ENCODE data around the gene TSKS.

TSKS gene

DNA sequence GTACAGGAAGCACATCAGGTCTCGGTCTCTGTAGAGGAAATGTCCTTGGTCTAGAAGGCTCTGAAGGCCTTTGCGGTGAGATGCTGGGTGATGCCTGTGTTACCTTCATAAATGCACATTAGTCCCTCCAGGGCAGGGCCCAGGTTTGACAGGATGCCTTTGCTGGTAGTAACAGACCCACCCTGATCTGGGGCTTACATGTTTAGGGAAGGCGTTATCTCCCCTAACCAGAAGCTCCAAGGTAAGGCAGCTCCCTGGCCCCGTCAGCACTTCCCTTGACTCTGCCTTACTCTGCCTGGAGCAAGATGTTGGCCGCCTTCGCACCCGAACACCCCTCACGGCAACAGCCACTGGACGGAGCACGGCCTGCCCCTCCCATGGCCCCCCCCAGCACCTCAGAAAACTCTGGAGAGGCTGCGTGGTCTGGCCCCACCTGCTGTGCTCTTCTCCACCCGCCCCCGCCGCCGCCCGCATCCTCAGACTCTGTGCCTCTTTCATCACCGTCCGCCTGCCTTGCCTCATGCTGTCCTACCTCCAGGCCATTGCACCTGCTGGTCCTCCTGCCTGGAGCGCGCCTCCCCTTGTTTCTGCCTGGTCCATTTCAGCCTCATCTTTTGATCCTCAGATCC lies 12.8 kb upstream of the TSKS start:
- no peak overlapping the region for H2AFZ ChIP-seq
- no peaks in the 10 kb centered on the region for H3K9me3 ChIP-seq (ENCODE audit: control insufficient read depth, low read length)
- no peak overlapping the region for H3K9ac ChIP-seq
- H3K4me1 ChIP-seq: no peaks in the 10 kb centered on the region
- no peak overlapping the region for H3K27ac ChIP-seq
- H3K27me3 ChIP-seq (ENCODE audit: control insufficient read depth, insufficient read depth, low read length): no peaks in the 10 kb centered on the region
- peaks cover 44% of the 10 kb centered on the region for H3K79me2 ChIP-seq
- no peak overlapping the region for H3K4me2 ChIP-seq (ENCODE audit: low read length)
- H3K36me3 ChIP-seq (ENCODE audit: control insufficient read depth, insufficient read depth, low read length): no peaks in the 10 kb centered on the region
- no peak for TF ChIP-seq CTCF (IDR thresholded peaks at IDR 0.05)
- H3K4me3 ChIP-seq (ENCODE audit: low read depth, low read length): no peak overlapping the region

- Histone ChIP-seq H3K27me3 (ENCODE audit: control insufficient read depth, insufficient read depth, low read length) (no peaks in the 10 kb centered on the region), H3K9ac (no peak overlapping the region), H2AFZ (no peak overlapping the region), H3K4me2 (ENCODE audit: low read length) (no peak overlapping the region), H3K4me3 (ENCODE audit: low read depth, low read length) (no peak overlapping the region), H3K27ac (no peak overlapping the region), H3K36me3 (ENCODE audit: control insufficient read depth, insufficient read depth, low read length) (no peaks in the 10 kb centered on the region), H3K79me2 (peaks cover 46% of the 10 kb centered on the region), H3K4me1 (no peaks in the 10 kb centered on the region), H3K9me3 (ENCODE audit: control insufficient read depth, low read length) (no peaks in the 10 kb centered on the region)
- no peak for TF ChIP-seq CTCF (IDR thresholded peaks at IDR 0.05)
Measured at GRCh38 chr19:49774969-49775368, 11.9 kb upstream of the TSKS start.

DNA sequence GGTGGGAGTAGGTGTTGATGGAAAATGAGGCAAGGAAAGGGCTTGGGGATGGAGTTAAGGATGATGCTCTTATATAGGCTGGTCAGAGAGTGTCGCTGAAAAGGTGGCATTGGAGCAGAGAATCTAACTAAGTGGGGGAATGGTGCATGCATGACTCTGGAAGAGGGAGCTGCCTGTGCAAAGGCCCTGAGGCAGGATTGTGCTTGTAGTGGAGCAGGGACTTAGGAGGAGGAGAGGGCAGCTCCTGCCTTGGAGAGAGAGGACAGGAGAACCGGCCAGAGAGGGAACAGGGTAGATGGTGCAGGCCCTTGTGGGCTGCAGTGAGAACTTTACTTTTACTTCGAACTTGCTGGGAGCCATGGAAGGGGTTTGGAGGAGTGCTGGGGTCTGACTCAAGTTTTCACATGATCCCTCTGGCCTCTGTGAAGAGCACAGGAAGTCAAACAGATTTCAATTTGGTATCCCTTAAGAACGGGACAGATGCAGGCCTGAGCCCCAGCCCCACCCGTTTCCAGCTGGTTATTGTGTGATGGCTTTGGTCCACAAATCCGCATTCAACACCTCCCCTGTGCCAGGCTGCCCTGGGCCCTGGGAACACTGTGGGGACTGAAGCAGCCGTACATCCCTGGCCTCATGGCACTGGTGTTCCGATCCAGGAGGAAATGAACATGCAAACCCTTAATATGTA lies 10.7 kb upstream of the TSKS start:
- no peaks in the 10 kb centered on the region for H3K9me3 ChIP-seq (ENCODE audit: control insufficient read depth, low read length)
- no peaks in the 10 kb centered on the region for H3K36me3 ChIP-seq (ENCODE audit: control insufficient read depth, insufficient read depth, low read length)
- no peak overlapping the region for H3K9ac ChIP-seq
- no peak for TF ChIP-seq CTCF (IDR thresholded peaks at IDR 0.05)
- H3K27me3 ChIP-seq (ENCODE audit: control insufficient read depth, insufficient read depth, low read length): no peaks in the 10 kb centered on the region
- no peaks in the 10 kb centered on the region for H3K4me1 ChIP-seq
- H3K27ac ChIP-seq: no peak overlapping the region
- no peak overlapping the region for H3K4me3 ChIP-seq (ENCODE audit: low read depth, low read length)
- peaks cover 47% of the 10 kb centered on the region for H3K79me2 ChIP-seq
- no peak overlapping the region for H2AFZ ChIP-seq
- H3K4me2 ChIP-seq (ENCODE audit: low read length): no peak overlapping the region

DNA sequence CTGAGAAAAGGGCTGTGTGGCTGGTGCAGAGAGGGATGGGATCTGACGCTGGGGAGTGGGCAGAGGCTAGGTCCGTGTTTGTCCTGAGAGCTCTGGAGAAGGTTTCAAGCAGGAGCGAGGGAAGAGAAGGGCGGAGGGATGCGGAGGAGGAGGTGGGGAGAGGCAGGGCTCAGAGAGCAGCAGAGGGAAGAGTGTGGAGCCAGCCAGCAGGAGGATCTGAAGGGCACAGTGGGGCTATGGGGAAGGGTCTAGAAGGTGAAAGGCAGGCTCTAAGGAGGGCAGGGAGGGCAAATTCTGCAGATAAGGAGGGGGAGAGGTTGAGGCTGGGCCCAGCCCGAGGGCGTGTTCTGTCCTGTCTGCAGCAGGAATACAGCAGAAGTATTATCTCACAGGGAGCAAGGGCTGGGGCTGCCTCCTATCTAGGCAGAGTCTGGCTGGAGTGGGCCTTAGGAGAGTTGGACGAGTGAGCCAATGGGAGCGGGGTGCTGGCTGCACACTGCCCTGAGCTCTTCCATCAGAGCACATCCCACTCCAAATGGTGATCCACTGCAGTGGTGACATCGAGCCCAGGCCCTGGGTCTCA lies 9.8 kb upstream of the TSKS start:
- no peaks in the 10 kb centered on the region for H3K36me3 ChIP-seq (ENCODE audit: control insufficient read depth, insufficient read depth, low read length)
- TF ChIP-seq CTCF (IDR thresholded peaks at IDR 0.05): no peak
- H3K9ac ChIP-seq: no peak overlapping the region
- no peak overlapping the region for H3K4me3 ChIP-seq (ENCODE audit: low read depth, low read length)
- no peaks in the 10 kb centered on the region for H3K27me3 ChIP-seq (ENCODE audit: control insufficient read depth, insufficient read depth, low read length)
- H2AFZ ChIP-seq: no peak overlapping the region
- no peak overlapping the region for H3K4me2 ChIP-seq (ENCODE audit: low read length)
- peaks cover 5% of the 10 kb centered on the region for H3K4me1 ChIP-seq
- no peak overlapping the region for H3K27ac ChIP-seq
- H3K9me3 ChIP-seq (ENCODE audit: control insufficient read depth, low read length): no peaks in the 10 kb centered on the region
- H3K79me2 ChIP-seq: peaks cover 52% of the 10 kb centered on the region

Data from parathyroid adenoma (tissue), 2 donors.